Smooth muscle cell (in vitro differentiated cells): ENCODE data around the gene MBD2. TPM values are rescaled to one million over a fixed set of nuclear protein-coding genes. Genes with fewer than 3 reads are reported as not detected.

Experiments used
- DNase-seq: peaks from one replicate; lab custom pipeline; 2025; ENCODE audit not compliant: unreplicated experiment; lab: John Stamatoyannopoulos, UW
- H2AFZ ChIP-seq: fragments of 200-600 bp; sonication (generic); 2 replicates; pipeline ENCODE4 v1.6.0; 2016; ENCODE audit warnings: antibody characterized with exemption, low read depth, mild to moderate bottlenecking
- H3F3A ChIP-seq: fragments of 200-600 bp; sonication (generic); 2 replicates; pipeline ENCODE4 v1.6.0; 2017; ENCODE audit warnings: antibody characterized with exemption, low read depth
- H3K27ac ChIP-seq: fragments of 200-600 bp; sonication (generic); 2 replicates; pipeline ENCODE4 v1.5.1; 2016; ENCODE audit warnings: low read depth, mild to moderate bottlenecking
- H3K27me3 ChIP-seq: fragments of 200-600 bp; sonication (generic); 2 replicates; pipeline ENCODE4 v1.6.1; 2016; ENCODE audit warnings: low read depth, mild to moderate bottlenecking
- H3K36me3 ChIP-seq: fragments of 200-600 bp; sonication (generic); 2 replicates; pipeline ENCODE4 v1.5.1; 2016; ENCODE audit warnings: low read depth
- H3K4me1 ChIP-seq: fragments of 200-600 bp; sonication (generic); 2 replicates; pipeline ENCODE4 v1.5.1; 2016; ENCODE audit warnings: low read depth
- H3K4me2 ChIP-seq: fragments of 200-600 bp; sonication (generic); 2 replicates; pipeline ENCODE4 v1.6.0; 2016; ENCODE audit warnings: mild to moderate bottlenecking
- H3K4me3 ChIP-seq: fragments of 200-600 bp; sonication (generic); 2 replicates; pipeline ENCODE4 v1.5.1; 2016; ENCODE audit warnings: mild to moderate bottlenecking
- H3K79me2 ChIP-seq: fragments of 200-600 bp; sonication (generic); 2 replicates; pipeline ENCODE4 v1.6.0; 2016; ENCODE audit warnings: low read depth, mild to moderate bottlenecking
- H3K9ac ChIP-seq: fragments of 200-600 bp; sonication (generic); 2 replicates; pipeline ENCODE4 v1.6.0; 2016; ENCODE audit warnings: low read depth
- H3K9me3 ChIP-seq: fragments of 200-600 bp; sonication (generic); replicated peaks from 2 replicates; pipeline ENCODE4 v1.5.1; 2016; ENCODE audit warnings: low read depth
- H4K20me1 ChIP-seq: fragments of 200-600 bp; sonication (generic); 2 replicates; pipeline ENCODE4 v1.6.0; 2016; ENCODE audit warnings: low read depth
- CTCF ChIP-seq: fragments of 200-600 bp; sonication (generic); IDR thresholded peaks from 2 replicates; pipeline ENCODE4 v1.5.1; 2017; ENCODE audit warnings: borderline replicate concordance, mild to moderate bottlenecking, antibody characterized with exemption; ENCODE audit not compliant: insufficient read depth, poor library complexity, severe bottlenecking
- WGBS: methylation state at CpG from one replicate; pipeline ENCODE4 v1.1.7; 2016; ENCODE audit warnings: low lambda C conversion rate; 5-methylcytosine and 5-hydroxymethylcytosine counted together
- polyA plus RNA-seq: library from polyadenylated mRNA; unstranded; fragments of >200 nt; fragmentation: Nextera tagmentation; extraction: Ambion mirVana; gene quantifications from 2 replicates; pipeline ENCODE4 v1.2.1, GENCODE V29; 2016
- total RNA-seq: library from RNA; depleted of rRNA; stranded (reverse); fragments of >200 nt; gene quantifications from 2 replicates; pipeline ENCODE4 v1.2.3, GENCODE V29; 2014

The MBD2 gene
- total and polyA plus RNA-seq, 2 experiments from 2014 or later: 28.5 to 42.6 TPM

- Histone ChIP-seq H4K20me1 (peaks cover 37% of the 10 kb centered on the region), H3K36me3 (peaks cover 19% of the 10 kb centered on the region), H2AFZ (no peak overlapping the region), H3K9ac (no peak overlapping the region), H3K4me3 (no peak overlapping the region), H3K4me1 (no peaks in the 10 kb centered on the region), H3K9me3 (no peaks in the 10 kb centered on the region), H3K27me3 (no peaks in the 10 kb centered on the region), H3K27ac (no peak overlapping the region), H3K4me2 (no peak overlapping the region), H3F3A (no peaks in the 10 kb centered on the region), H3K79me2 (peaks cover 5% of the 10 kb centered on the region)
- TF ChIP-seq CTCF: no peak
- WGBS: 94% methylated on average over 1 of the region's 1 CpG
- DNase-seq: no peak
These were observed 59.0 kb downstream of the MBD2 start for GRCh38 chr18:54165450-54165849.

- Histone ChIP-seq H2AFZ (no peak overlapping the region), H3K27me3 (no peaks in the 10 kb centered on the region), H3K9me3 (no peaks in the 10 kb centered on the region), H3K4me2 (no peak overlapping the region), H3K4me1 (no peaks in the 10 kb centered on the region), H3K36me3 (peaks cover 27% of the 10 kb centered on the region), H3F3A (no peaks in the 10 kb centered on the region), H3K4me3 (no peak overlapping the region), H3K9ac (no peak overlapping the region), H4K20me1 (peaks cover 21% of the 10 kb centered on the region), H3K79me2 (no peaks in the 10 kb centered on the region), H3K27ac (peak overlapping the region; percentile 25)
- DNase-seq: no peak
- no peak for TF ChIP-seq CTCF
- 70% methylated on average over 1 of the region's 1 CpG for WGBS
These were observed 61.0 kb downstream of the MBD2 start for GRCh38 chr18:54163453-54163852.

GRCh38 chr18:54162431-54162830 lies 62.0 kb downstream of the MBD2 start:
- no peaks in the 10 kb centered on the region for H3K4me1 ChIP-seq
- no peak overlapping the region for H3K9ac ChIP-seq
- peak overlapping the region; percentile 25 for H3K27ac ChIP-seq
- no peak overlapping the region for H2AFZ ChIP-seq
- DNase-seq: no peak
- peaks cover 18% of the 10 kb centered on the region for H4K20me1 ChIP-seq
- H3K27me3 ChIP-seq: no peaks in the 10 kb centered on the region
- 72% methylated on average over 2 of the region's 2 CpGs for WGBS
- no peaks in the 10 kb centered on the region for H3K9me3 ChIP-seq
- H3K36me3 ChIP-seq: peaks cover 27% of the 10 kb centered on the region
- H3K79me2 ChIP-seq: no peaks in the 10 kb centered on the region
- H3K4me3 ChIP-seq: no peak overlapping the region
- no peak for TF ChIP-seq CTCF
- peak overlapping the region; percentile 11 for H3K4me2 ChIP-seq
- no peaks in the 10 kb centered on the region for H3F3A ChIP-seq

DNA sequence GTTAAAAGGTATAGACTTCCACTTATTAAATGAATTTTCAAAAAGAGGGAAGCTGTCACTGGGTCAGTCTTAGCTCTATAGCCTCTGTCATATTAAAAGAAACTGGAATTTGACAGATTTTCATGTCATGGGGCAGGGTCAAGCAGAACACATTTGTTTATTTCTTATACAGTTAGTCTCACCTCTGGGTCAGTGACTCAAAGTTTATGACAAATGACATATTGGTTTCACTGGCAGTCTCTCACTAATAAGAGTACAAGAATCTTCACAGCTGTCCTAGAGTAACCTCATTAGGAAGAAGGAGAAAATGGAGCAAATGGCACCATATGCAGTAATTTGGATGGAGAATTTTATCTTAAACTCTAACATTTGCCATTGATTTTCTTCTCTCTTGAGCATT lies 63.2 kb downstream of the MBD2 start:
- no peaks in the 10 kb centered on the region for H3K79me2 ChIP-seq
- peaks cover 7% of the 10 kb centered on the region for H4K20me1 ChIP-seq
- no peak for TF ChIP-seq CTCF
- no peaks in the 10 kb centered on the region for H3F3A ChIP-seq
- H3K27me3 ChIP-seq: no peaks in the 10 kb centered on the region
- H3K4me1 ChIP-seq: no peaks in the 10 kb centered on the region
- H3K4me2 ChIP-seq: no peak overlapping the region
- no peaks in the 10 kb centered on the region for H3K9me3 ChIP-seq
- no peak overlapping the region for H2AFZ ChIP-seq
- no peak overlapping the region for H3K4me3 ChIP-seq
- no peak for DNase-seq
- no peak overlapping the region for H3K27ac ChIP-seq
- peaks cover 27% of the 10 kb centered on the region for H3K36me3 ChIP-seq
- no peak overlapping the region for H3K9ac ChIP-seq
